HEK293 (cell line): ENCODE data around the gene PRCD.

Experiments used
- BCL11B ChIP-seq: fragments of 450-650 bp; formaldehyde crosslinking; IDR thresholded peaks from 2 replicates; pipeline ENCODE4 v1.5.1; 2016; ENCODE audit warnings: low read depth, missing biosample characterization, missing genetic modification characterization
- ELK4 ChIP-seq: IDR thresholded peaks from 2 replicates; pipeline ENCODE4 v1.6.1; 2011; ENCODE audit warnings: mild to moderate bottlenecking, low read depth, low read length, borderline replicate concordance
- HOXD13 ChIP-seq: sonication (generic); formaldehyde crosslinking; IDR thresholded peaks from 2 replicates; pipeline ENCODE4 v1.8.0; 2022; ENCODE audit warnings: missing genetic modification reagents, borderline replicate concordance
- MZF1 ChIP-seq: fragments of 450-650 bp; formaldehyde crosslinking; IDR thresholded peaks from 2 replicates; pipeline ENCODE4 v1.5.1; 2017; ENCODE audit warnings: missing biosample characterization, missing genetic modification characterization, borderline replicate concordance
- PATZ1 ChIP-seq: fragments of 450-650 bp; formaldehyde crosslinking; IDR thresholded peaks from 2 replicates; pipeline ENCODE4 v1.5.1; 2016; ENCODE audit warnings: missing biosample characterization, missing genetic modification characterization
- PRDM1 ChIP-seq: fragments of 450-650 bp; formaldehyde crosslinking; IDR thresholded peaks from 2 replicates; pipeline ENCODE4; 2016; ENCODE audit warnings: missing biosample characterization, missing genetic modification characterization
- SALL2 ChIP-seq: fragments of 450-650 bp; formaldehyde crosslinking; IDR thresholded peaks from 2 replicates; pipeline ENCODE4 v1.5.0; 2017; ENCODE audit warnings: missing biosample characterization, mild to moderate bottlenecking, missing genetic modification characterization, borderline replicate concordance
- SP7 ChIP-seq: fragments of 450-650 bp; formaldehyde crosslinking; IDR thresholded peaks from 2 replicates; pipeline ENCODE4 v1.5.1; 2016; ENCODE audit warnings: missing biosample characterization, missing genetic modification characterization
- ZBTB48 ChIP-seq: fragments of 450-650 bp; formaldehyde crosslinking; IDR thresholded peaks from 2 replicates; pipeline ENCODE4 v1.5.1; 2016; ENCODE audit warnings: missing biosample characterization, missing genetic modification characterization
- ZBTB7A ChIP-seq: fragments of 450-650 bp; formaldehyde crosslinking; IDR thresholded peaks from 2 replicates; pipeline ENCODE4 v1.5.1; 2016; ENCODE audit warnings: low read depth, missing biosample characterization, missing genetic modification characterization
- ZFP37 ChIP-seq: fragments of 450-650 bp; formaldehyde crosslinking; IDR thresholded peaks from 2 replicates; pipeline ENCODE4 v1.5.1; 2016; ENCODE audit warnings: missing biosample characterization, missing genetic modification characterization
- ZNF121 ChIP-seq: fragments of 450-650 bp; formaldehyde crosslinking; IDR thresholded peaks from 2 replicates; pipeline ENCODE4 v1.5.1; 2016; ENCODE audit warnings: missing biosample characterization, missing genetic modification characterization
- ZNF132 ChIP-seq: fragments of 450-650 bp; formaldehyde crosslinking; IDR thresholded peaks from 2 replicates; pipeline ENCODE4 v1.5.1; 2017; ENCODE audit warnings: missing biosample characterization, missing genetic modification characterization, borderline replicate concordance
- ZNF16 ChIP-seq: fragments of 450-650 bp; formaldehyde crosslinking; IDR thresholded peaks from 2 replicates; pipeline ENCODE4 v1.5.1; 2016; ENCODE audit warnings: low read depth, missing biosample characterization, missing genetic modification characterization
- ZNF239 ChIP-seq: fragments of 450-650 bp; formaldehyde crosslinking; IDR thresholded peaks from 2 replicates; pipeline ENCODE4 v1.5.1; 2016; ENCODE audit warnings: missing biosample characterization, missing genetic modification characterization
- ZNF24 ChIP-seq: fragments of 450-650 bp; formaldehyde crosslinking; IDR thresholded peaks from 2 replicates; pipeline ENCODE4 v1.5.1; 2016; ENCODE audit warnings: missing biosample characterization, missing genetic modification characterization
- ZNF292 ChIP-seq: fragments of 450-650 bp; formaldehyde crosslinking; IDR thresholded peaks from 2 replicates; pipeline ENCODE4 v1.5.1; 2016; ENCODE audit warnings: low read depth, missing biosample characterization, missing genetic modification characterization, borderline replicate concordance
- ZNF416 ChIP-seq: fragments of 450-650 bp; formaldehyde crosslinking; IDR thresholded peaks from 2 replicates; pipeline ENCODE4 v1.5.1; 2016; ENCODE audit warnings: missing biosample characterization, missing genetic modification characterization
- ZNF488 ChIP-seq: fragments of 450-650 bp; formaldehyde crosslinking; IDR thresholded peaks from 2 replicates; pipeline ENCODE4 v1.5.1; 2016; ENCODE audit warnings: missing biosample characterization, missing genetic modification characterization
- ZNF544 ChIP-seq: fragments of 450-650 bp; formaldehyde crosslinking; IDR thresholded peaks from 2 replicates; pipeline ENCODE4 v1.5.0; 2017; ENCODE audit warnings: missing biosample characterization, missing genetic modification characterization
- ZNF561 ChIP-seq: fragments of 450-650 bp; IDR thresholded peaks from 2 replicates; pipeline ENCODE4 v1.5.1; 2018; ENCODE audit warnings: missing biosample characterization, missing genetic modification characterization, borderline replicate concordance
- ZNF654 ChIP-seq: fragments of 450-650 bp; formaldehyde crosslinking; IDR thresholded peaks from 2 replicates; pipeline ENCODE4 v1.5.1; 2016; ENCODE audit warnings: low read depth, missing biosample characterization, missing genetic modification characterization
- ZNF677 ChIP-seq: fragments of 450-650 bp; IDR thresholded peaks from 2 replicates; pipeline ENCODE4 v1.5.0; 2018; ENCODE audit warnings: missing biosample characterization, mild to moderate bottlenecking, missing genetic modification characterization, moderate library complexity
- ZNF707 ChIP-seq: fragments of 450-650 bp; formaldehyde crosslinking; IDR thresholded peaks from 2 replicates; pipeline ENCODE4 v1.5.1; 2016; ENCODE audit warnings: missing biosample characterization, missing genetic modification characterization
- ZNF837 ChIP-seq: fragments of 450-650 bp; formaldehyde crosslinking; IDR thresholded peaks from 2 replicates; pipeline ENCODE4 v1.5.1; 2016; ENCODE audit warnings: missing biosample characterization, missing genetic modification characterization
- ZNF843 ChIP-seq: fragments of 450-650 bp; formaldehyde crosslinking; IDR thresholded peaks from 2 replicates; pipeline ENCODE4 v1.5.1; 2016; ENCODE audit warnings: missing biosample characterization, missing genetic modification characterization
- ZSCAN30 ChIP-seq: fragments of 450-650 bp; IDR thresholded peaks from 2 replicates; pipeline ENCODE4 v1.5.1; 2018; ENCODE audit warnings: missing biosample characterization, mild to moderate bottlenecking, missing genetic modification characterization, moderate library complexity
- TF ChIP-seq, protein P1 (sequence below): fragments of 450-650 bp; formaldehyde crosslinking; IDR thresholded peaks from 2 replicates; pipeline ENCODE4 v1.5.1; 2016; ENCODE audit warnings: missing biosample characterization, missing genetic modification characterization, borderline replicate concordance
- TF ChIP-seq, protein P2 (sequence below): fragments of 450-650 bp; formaldehyde crosslinking; IDR thresholded peaks from 2 replicates; pipeline ENCODE4 v1.5.1; 2016; ENCODE audit warnings: missing biosample characterization, missing genetic modification characterization
- TF ChIP-seq, protein P3 (sequence below): fragments of 450-650 bp; formaldehyde crosslinking; IDR thresholded peaks from 2 replicates; pipeline ENCODE4 v1.5.1; 2017; ENCODE audit warnings: missing biosample characterization, missing genetic modification characterization

PRCD gene

GRCh38 chr17:76506408-76507345 lies 33.2 kb upstream of the PRCD start (continued):
- TF ChIP-seq ZNF16: no peak
- no peak for TF ChIP-seq ZNF677 (tag by site-specific recombination)
- peak; percentile 74 for TF ChIP-seq PRDM1 (tag by site-specific recombination)
- peak; percentile 43; the same call in 1 of the 2 replicates for TF ChIP-seq ZSCAN30 (tag by site-specific recombination)
- TF ChIP-seq ZBTB7A (tag by site-specific recombination): no peak
- TF ChIP-seq ELK4: no peak
- no peak for TF ChIP-seq ZNF121 (tag by site-specific recombination)
- TF ChIP-seq, protein P1, sequence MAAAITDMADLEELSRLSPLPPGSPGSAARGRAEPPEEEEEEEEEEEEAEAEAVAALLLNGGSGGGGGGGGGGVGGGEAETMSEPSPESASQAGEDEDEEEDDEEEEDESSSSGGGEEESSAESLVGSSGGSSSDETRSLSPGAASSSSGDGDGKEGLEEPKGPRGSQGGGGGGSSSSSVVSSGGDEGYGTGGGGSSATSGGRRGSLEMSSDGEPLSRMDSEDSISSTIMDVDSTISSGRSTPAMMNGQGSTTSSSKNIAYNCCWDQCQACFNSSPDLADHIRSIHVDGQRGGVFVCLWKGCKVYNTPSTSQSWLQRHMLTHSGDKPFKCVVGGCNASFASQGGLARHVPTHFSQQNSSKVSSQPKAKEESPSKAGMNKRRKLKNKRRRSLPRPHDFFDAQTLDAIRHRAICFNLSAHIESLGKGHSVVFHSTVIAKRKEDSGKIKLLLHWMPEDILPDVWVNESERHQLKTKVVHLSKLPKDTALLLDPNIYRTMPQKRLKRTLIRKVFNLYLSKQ (tag by site-specific recombination): no peak
- TF ChIP-seq ZNF239 (tag by site-specific recombination): no peak
- peak; percentile 95 for TF ChIP-seq ZNF654 (tag by site-specific recombination)
- TF ChIP-seq, protein P2, sequence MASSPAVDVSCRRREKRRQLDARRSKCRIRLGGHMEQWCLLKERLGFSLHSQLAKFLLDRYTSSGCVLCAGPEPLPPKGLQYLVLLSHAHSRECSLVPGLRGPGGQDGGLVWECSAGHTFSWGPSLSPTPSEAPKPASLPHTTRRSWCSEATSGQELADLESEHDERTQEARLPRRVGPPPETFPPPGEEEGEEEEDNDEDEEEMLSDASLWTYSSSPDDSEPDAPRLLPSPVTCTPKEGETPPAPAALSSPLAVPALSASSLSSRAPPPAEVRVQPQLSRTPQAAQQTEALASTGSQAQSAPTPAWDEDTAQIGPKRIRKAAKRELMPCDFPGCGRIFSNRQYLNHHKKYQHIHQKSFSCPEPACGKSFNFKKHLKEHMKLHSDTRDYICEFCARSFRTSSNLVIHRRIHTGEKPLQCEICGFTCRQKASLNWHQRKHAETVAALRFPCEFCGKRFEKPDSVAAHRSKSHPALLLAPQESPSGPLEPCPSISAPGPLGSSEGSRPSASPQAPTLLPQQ (tag by site-specific recombination): peak; percentile 95
- TF ChIP-seq ZNF544 (tag by site-specific recombination): no peak
- peak; percentile 41; the same call in 1 of the 2 replicates for TF ChIP-seq SP7 (tag by site-specific recombination)
- TF ChIP-seq ZNF132 (tag by site-specific recombination): no peak
- peak; percentile 31; the same call in 1 of the 2 replicates for TF ChIP-seq ZBTB48 (tag by site-specific recombination)
- TF ChIP-seq ZNF24 (tag by site-specific recombination): no peak
- TF ChIP-seq, protein P3, sequence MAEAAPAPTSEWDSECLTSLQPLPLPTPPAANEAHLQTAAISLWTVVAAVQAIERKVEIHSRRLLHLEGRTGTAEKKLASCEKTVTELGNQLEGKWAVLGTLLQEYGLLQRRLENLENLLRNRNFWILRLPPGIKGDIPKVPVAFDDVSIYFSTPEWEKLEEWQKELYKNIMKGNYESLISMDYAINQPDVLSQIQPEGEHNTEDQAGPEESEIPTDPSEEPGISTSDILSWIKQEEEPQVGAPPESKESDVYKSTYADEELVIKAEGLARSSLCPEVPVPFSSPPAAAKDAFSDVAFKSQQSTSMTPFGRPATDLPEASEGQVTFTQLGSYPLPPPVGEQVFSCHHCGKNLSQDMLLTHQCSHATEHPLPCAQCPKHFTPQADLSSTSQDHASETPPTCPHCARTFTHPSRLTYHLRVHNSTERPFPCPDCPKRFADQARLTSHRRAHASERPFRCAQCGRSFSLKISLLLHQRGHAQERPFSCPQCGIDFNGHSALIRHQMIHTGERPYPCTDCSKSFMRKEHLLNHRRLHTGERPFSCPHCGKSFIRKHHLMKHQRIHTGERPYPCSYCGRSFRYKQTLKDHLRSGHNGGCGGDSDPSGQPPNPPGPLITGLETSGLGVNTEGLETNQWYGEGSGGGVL (tag by site-specific recombination): no peak
- TF ChIP-seq HOXD13: 0 out of 2 replicates have a peak, but pooled peaks have one; percentile 30
- TF ChIP-seq ZNF837 (tag by site-specific recombination): no peak
- TF ChIP-seq ZNF488: no peak
- 0 out of 2 replicates have a peak, but pooled peaks have one; percentile 67 for TF ChIP-seq ZNF561 (tag by site-specific recombination)
- no peak for TF ChIP-seq BCL11B
- TF ChIP-seq ZNF707 (tag by site-specific recombination): no peak
- TF ChIP-seq ZNF843 (tag by site-specific recombination): 0 out of 2 replicates have a peak, but pooled peaks have one; percentile 15
- no peak for TF ChIP-seq ZNF416 (tag by site-specific recombination)
- TF ChIP-seq ZFP37: no peak
- no peak for TF ChIP-seq MZF1 (tag by site-specific recombination)
- TF ChIP-seq PATZ1 (tag by site-specific recombination): peak; percentile 45
- no peak for TF ChIP-seq SALL2
- TF ChIP-seq ZNF292 (tag by site-specific recombination): no peak
